ENCODE results near the gene C6orf47.
"Not testable (repeated sequence)": the region's sequence is repeated elsewhere in the genome, so short reads cannot be mapped to it uniquely, and the experiment has no call there.

C6orf47 gene, protein sequence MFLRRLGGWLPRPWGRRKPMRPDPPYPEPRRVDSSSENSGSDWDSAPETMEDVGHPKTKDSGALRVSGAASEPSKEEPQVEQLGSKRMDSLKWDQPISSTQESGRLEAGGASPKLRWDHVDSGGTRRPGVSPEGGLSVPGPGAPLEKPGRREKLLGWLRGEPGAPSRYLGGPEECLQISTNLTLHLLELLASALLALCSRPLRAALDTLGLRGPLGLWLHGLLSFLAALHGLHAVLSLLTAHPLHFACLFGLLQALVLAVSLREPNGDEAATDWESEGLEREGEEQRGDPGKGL

DNA sequence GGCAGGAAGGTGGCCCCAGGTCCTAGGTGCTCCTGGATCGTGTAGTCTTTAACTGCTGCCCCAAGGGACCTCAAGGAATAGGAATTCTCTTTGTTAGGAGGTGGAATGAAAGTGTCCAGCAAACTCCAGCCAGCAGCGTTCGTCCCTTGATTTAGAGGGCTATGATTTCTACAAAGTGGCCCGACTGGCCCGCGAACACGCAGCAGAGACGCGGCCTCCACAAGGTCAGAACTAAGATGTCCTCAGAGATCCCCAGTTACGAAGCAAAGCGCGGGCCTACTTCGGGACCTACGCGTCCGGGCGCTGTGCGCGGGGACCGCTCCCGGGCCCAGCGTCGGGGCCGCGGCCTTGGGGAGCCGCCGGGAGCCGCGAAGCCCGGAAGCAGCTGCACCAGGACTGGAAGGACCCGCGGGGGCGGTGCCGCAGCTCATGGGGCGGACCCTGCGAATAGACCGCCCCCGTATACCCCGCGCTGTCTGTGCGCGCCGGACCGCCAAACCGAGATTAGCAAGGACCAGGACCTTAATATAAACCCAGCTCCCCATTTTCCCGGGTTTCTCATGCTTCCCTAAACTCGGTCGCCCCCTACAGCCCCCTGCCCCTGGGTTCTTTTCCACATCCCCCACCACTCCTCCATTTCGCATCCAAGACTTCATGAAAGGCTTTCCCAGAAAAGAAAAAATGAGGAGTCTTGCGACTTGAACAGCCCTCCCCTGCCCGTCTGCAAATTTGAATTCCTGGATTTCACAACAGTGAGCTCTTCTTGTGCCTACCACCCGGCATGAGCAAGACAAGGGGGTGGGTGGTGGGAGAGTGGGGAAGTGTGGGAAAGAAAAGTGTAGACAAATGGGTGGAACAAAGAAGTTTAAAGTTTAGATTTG is at the start of gene C6orf47:
Gene C6orf47, minus strand, starts transcription at position 398 of the 881 bp plus-strand sequence. CDS start 831 bp downstream, outside the sequence.
- peak; percentile 76 for DNase-seq

DNA sequence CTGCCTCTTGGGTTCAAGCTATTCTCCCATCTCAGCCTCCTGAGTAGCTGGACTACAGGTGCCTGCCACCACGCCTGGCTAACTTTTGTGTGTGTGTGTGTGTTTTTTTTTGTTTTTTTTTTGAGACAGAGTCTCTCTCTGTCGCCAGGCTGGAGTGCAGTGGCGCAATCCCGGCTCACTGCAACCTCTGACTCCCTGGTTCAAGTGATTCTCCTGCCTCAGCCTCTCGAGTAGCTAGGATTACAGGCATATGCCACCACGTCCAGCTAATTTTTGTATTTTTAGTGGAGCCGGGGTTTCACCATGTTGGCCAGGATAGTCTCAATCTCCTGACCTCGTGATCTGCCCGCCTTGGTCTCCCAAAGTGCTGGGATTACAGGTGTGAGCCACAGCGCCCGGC is 48.6 kb upstream of the C6orf47 start:
- not testable (repeated sequence) for DNase-seq

DNA sequence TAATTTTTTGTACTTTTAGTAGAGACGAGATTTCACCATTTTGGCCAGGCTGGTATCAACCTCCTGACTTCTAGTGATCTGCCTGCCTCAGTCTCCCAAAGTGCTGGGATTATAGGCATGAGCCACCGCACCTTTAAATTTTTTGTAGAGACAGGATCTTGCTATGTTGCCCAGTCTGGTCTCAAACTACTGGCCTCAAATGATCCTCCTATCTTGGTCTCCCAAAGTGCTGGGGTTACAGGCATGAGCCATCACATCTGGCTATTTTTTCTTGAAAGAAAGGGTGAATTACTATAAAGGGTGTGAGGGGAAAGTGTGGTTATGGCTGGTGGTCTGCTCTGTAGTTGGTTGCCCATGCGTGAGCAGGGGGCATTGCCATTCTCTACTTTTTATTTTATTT is 47.6 kb upstream of the C6orf47 start:
- no peak for DNase-seq

DNA sequence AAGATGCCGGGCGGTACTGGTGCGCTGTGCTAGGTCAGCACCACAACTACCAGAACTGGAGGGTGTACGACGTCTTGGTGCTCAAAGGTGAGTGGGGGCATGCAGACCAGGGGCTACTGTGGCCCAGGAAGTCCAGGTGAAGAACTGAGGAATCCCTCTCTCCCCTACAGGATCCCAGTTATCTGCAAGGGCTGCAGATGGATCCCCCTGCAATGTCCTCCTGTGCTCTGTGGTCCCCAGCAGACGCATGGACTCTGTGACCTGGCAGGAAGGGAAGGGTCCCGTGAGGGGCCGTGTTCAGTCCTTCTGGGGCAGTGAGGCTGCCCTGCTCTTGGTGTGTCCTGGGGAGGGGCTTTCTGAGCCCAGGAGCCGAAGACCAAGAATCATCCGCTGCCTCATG is 47.1 kb upstream of the C6orf47 start:
- DNase-seq: no peak

DNA sequence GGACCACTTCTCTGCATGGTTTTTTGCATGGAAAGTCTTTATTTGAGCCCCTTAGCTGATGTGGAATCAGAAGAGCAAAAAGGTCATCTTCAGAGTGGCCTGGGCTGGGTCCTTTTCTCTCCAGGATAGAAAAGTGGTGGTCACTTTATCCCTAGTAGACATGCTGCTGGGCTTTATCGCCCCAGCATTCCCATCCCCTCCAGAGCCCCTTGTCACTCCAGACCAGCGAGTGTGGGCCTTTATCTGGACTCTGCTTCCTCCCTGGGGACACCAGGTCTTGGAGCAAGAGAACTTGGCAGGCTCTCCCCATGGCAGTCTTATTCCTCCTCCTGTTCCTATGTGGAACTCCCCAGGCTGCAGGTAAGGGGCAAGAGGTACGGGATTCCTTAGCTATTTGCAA is 46.0 kb upstream of the C6orf47 start, which contains the start of gene LY6G6F:
Gene LY6G6F, plus strand, starts transcription at position 268 of the 400 bp plus-strand sequence. Its CDS starts 41 bp downstream, at position 309.
- DNase-seq: no peak

DNA sequence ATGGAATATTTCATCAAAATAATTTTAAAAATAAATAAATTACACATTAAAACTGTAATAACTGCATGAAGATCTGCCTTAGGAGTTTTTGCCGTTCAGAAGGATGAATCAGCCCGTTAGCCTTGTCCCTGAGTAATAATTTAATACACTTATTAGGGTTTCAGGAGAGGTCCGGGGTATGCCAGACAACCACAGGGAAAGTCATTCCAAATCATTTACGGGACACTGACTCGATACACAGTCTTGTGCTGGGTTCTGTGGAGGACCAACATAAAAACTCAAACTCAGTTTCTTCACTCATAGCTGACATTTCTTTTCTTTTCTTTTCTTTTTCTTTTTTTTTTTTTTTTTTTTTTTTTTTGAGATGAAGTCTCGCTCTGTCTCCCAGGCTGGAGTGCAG is 45.4 kb upstream of the C6orf47 start:
- no peak for DNase-seq

DNA sequence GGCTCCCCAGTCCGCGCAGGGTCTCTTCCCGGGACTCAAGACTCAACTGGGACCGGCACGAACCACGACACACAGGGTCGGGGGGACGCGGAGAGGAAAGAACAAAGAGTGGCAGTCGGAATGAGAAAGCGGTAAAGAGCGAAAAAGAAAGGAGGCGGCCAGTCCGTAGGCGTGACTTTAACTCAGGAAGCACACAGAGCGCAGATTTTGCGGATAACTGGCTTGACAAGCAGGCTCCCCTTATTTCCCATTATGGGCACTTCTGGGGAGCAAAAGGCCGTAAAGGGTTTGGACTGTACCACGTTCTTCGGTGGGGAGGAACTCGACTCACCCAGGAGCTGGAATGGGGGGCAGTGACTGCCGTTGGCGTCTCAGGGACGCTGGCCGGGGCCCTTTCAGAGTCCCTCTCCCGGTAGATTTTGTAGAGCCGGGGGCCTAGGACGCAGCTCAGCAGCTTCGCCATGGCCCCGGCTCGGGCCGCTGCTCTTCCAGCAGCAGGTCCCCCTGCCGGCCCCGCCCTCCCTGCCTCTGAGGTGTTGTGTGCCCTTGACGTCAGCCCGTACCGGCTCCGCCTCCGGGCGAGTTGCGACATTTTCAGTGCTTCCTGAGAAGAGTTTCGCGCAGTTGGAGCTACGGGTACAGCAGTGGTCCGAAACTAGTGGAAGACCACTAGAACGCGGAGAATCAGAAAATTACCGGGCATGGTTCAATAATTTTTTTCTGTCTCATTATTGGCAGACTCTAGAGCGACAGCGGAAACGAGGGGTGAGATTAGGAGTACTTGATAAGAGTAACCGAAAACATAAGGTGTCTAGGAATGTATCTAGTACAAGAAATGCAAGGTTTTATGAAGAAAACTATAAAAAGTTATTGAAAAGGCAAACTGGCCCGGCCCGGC is 42.5 kb upstream of the C6orf47 start, which contains the start of gene ABHD16A:
Gene ABHD16A, minus strand, starts transcription at position 506 of the 898 bp plus-strand sequence. Its CDS starts 43 bp downstream, at position 463.
- peak; percentile 98 for DNase-seq

DNA sequence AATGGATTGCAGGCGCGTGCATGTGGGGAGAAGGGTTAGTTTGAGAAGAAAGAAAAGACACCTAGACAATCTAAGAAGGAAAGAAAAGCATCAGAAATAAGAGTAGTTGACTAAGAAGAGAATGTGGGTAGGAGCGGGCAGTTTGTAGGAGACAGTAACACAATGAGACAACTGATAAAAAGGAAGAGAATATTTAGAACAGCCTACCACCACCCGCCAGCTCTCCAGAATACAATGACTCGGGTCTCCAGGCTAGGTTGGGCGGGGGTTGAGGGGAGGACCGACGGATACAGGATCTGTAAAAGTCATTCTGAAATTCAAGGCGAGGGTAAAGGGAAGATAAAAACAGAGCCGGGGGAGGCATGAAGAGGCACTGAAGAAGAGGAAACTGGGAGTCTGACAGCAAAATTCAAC is 41.8 kb upstream of the C6orf47 start:
- DNase-seq: no peak

DNA sequence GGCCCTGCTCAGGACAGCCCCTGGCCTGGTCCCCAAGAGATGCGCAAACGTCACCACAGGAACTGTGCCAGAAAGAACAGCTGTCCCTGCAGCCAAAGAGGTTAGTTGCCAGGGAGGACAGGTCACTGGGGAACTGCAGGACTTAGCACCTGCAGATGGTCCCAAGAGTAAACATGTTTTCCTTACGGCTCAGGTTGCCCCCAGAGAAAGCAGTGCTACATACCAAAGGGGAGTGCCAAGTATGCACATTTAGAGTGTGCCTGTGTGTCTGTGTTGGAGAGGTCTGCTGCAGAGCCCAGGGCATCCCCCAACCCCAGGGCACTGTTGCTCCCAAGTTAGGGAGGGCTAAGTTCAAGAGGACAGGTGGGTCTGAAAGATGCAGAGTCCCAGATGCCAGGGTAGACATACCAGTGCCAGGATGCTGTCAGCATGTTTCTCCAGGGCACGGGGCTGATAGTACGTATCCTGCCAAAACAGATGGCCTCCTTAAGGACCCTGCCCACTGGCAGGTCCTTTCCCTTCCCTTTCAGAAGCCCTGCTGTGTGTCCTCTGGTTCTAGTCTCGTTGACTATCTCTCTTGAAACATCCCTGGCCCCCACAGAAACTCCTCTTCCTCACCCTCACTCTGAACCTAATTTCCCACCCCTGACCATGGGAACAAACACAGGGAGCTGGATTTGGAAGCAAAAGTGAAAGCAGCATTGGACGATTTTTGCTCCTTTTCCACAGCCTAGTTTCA is 41.3 kb upstream of the C6orf47 start:
- no peak for DNase-seq

DNA sequence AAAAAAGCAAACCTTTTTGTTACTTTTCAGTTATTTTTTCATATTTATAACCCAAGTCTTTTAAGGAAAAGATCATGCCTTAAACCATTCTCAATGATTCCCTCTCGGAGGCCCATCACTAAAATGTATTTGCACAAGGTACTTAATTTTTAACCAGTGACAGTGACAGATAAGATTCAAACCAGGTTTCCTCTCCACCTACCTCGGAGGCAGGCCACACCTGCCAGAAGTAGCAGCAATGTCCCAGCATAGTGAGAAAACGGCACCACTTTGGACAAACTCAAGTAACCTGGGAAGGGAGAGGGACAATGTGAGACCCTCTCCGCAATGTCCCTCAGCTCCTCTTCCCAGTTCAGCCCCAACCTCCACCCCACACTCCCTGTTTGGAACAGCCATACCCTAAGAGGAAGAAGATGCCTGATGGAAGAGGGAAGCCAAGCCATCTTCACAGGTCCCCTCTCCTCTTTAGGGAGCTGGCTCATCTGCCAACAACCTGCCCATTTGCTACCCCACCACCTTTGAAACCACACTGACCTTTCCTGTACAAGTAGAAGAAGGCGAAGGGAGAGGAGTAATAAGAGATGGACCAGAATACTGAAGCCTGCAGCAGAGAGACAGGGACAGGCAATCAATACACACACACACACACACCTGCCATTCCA is 40.3 kb upstream of the C6orf47 start:
- no peak for DNase-seq

DNA sequence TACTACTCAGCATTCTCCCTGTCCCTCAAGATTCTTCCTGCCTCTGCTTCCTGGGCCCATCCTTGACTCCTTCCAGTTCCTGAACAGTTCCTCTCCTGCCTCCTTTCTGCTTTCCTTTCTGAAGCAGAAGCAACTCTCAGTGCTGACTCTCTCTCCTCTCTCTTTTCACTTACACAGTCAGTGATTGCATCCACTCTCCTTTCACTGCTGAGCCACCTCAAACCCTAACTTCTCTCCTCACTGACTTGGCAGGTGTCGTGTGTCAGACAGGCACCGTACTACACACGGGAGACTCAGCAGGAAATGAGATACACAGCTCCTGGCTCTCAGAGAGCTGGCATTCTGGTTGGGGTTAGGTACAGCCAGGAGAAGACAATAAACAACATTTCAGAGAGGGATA is 37.0 kb upstream of the C6orf47 start:
- DNase-seq: no peak

DNA sequence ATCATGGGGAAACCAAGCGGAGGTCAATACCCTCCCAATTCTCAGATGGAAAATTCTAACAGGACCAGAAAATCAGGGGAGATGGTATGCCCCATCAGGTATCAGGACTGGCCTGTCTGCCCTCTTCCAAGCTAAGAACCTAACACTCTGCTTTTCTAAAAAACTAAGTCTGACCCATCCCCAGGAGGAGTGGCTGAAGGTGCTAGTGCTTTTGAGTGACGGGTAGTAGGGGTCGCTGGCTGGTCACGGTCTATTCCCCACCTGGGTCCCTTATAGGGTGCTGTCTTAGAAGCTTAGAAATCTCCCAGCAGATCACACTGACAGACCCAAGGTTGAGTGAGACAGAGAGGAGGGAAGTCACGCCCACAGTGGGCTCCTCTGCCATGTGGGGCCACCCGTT is 33.0 kb upstream of the C6orf47 start:
- DNase-seq: no peak

DNA sequence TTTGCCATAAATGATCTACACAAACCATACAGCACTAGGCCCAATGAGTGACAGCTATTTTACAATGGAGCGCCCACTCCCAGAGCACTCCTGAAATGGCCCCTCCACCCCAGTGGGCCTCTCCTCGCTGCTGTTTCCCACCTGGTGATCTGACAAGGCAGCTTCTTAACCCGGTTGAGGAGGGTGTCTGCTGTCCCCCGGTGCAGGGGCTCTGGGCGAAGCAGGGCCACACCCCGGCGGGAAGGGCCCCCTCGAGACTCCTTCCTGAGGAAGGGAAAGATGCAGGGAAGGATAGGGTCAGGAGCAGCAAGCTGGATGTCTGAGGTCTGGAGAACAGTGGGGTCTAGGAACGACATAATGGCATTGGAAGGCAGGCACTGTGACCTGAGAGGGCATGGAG is 32.3 kb upstream of the C6orf47 start:
- no peak for DNase-seq

DNA sequence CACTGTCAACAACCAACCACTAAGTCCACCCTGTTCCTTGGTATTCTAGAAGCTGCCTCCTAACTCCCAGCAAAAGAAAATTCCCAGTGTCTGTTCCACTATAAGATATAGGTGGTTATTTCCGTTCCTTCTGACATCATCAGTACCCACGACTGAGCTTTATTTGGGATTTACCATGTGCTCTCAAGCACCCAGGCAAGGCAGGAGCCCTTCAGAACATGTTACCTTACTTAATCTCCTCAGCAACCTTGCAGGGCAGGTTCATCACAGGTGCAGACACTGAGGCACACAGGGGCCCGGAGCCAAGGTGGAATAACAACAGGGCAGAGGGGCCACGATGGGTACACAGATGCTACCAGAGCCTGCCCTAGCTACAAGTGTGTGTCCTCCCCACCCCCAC is 31.8 kb upstream of the C6orf47 start:
- DNase-seq: no peak

DNA sequence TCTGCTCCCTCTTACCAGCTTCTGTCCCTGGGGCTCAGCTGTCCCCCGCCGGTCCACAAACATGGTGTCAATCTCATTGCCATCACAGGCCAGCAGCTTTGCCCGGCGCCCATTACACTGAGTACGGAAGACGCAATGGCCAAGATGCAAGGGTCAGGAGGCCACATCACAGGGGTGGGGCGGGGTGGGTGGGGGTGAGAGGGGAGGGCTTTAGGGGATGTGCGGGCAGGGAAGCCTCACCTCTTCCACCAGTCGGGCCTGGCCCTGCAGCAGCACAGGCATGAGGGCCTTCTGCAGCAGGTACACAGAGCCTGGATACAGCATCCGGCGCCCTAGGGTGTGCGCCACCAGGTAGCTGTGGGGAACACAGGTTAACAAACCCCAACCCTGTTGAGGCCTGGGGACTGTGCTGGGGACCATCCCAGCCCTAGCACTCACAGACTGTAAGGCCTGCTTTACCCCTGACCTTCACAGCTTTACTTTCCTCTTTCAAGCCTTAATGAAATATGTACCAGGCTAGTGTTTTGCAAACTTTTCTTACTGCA is 31.1 kb upstream of the C6orf47 start:
- no peak for DNase-seq

DNA sequence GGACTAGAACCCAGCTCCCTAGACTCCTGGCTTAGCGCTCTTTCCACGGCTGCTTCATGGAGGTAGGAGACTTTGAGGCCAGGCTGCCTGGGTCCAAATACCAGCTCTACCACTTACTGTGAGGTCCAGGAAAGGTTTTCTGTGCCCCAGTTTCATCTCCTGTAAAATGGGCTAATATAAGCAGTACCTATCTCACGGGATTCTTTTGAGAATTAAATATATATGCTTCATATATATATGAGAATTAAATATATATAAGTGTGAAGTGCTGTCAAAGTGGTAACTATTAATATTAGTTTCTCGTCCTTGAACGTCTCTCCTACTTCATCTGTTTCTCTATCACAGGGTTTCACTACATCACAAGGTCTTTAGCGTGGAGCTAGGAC is 30.5 kb upstream of the C6orf47 start:
- no peak for DNase-seq

DNA sequence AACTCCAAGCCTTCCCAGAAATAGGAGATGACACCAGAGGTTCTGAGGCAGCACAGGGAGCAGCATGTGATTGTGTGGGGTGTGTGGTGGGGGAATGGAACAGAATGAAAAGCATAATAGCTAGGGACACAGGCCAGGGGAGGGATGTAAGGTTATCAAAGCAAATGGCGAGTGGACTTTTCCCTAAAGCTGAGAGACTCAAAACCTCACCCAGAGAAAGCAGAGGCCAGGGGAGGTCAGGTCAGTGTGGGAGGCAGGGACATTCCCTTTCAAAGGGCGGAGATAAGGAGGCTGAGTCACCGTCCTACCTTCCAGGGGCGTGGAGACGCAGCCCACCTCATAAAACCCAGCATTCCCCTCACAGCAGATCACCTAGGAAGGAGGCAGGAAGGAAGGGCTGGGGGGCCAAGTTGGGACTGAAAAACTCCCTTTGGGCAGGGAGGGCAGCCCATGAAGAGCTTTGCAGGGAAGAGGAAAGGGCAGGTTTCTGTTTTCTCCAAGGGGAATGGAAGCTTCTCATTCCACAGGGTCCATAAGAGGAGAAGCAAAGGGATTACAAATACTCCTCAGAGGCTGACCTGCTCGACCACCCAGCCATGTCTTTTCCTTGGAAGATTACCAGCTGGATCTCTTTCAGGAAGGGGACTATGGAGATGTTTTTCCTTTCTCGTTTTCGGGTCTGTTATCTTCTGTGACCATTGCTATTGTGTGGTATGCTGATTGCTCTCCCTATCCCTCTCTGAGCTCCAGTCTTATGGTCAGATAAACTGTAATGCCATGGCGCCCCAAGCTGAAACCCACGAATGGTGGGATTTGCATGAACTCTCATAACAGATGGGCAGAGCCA is 29.9 kb upstream of the C6orf47 start:
- DNase-seq: no peak

DNA sequence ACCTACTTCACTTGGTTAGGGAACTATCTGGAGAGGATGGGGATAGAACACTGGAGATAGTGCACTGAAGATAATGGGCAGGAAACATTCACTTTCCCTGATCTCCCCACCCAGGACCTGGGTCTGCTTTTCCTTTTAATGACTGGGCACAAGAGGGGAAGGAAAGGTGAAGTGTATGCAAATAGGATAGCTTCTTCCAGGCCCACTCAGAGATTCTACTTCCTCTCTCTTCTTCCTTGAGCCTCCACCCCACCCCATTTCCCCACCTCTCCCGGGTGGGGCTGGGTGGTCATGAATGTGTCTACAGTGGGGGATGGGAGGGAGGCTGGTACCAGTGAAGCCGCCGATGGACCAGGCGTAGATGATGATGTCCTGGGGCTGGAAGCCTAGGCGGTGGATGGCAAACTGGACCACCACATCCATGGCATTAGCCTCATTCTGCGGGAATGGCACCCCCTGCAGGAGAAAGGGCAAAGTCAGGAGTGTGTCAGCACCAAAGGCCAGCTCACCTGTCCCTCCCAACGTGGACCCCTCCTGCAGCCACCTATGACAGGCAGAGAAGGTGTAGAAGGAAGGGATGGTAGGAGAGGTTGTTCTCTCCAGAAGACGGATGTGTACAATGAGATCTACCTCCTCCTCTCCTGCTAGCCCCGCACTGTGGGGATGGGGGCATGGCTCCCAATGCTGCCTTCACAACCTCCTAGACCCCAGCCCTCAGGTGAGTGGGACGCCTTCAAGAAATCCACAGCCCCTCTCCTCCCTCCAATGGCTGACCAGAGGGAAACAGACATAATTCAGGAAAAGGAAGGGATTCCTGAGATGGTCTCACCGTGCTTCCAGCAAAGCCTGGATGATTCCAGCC is 28.9 kb upstream of the C6orf47 start:
- DNase-seq: no peak
